Peyer's patch (tissue), 4 donors: Measurements from ENCODE around the gene CCDC12. TPM values are rescaled to one million over a fixed set of nuclear protein-coding genes. Genes with fewer than 3 reads are reported as not detected.

ENCODE experiments used
- DNase-seq, 3 donors: peaks; one replicate each; pipeline ENCODE4 v3.0.0-alpha.2; 2017 to 2019
- H3K27ac ChIP-seq, 4 donors: fragments of 200-600 bp; sonication (generic); one replicate each; pipeline ENCODE4 v1.5.1; 2016 to 2019
- H3K27me3 ChIP-seq, 2 donors: fragments of 200-600 bp; sonication (generic); one replicate each; pipeline ENCODE4 v1.5.1; 2019
- H3K36me3 ChIP-seq, 3 donors: fragments of 200-600 bp; sonication (generic); one replicate each; pipeline ENCODE4 v1.5.1; 2016 to 2019
- H3K4me1 ChIP-seq, 4 donors: fragments of 200-600 bp; sonication (generic); one replicate each; pipeline ENCODE4 v1.5.1; 2016 to 2019
- H3K4me3 ChIP-seq, 4 donors: fragments of 200-600 bp; sonication (generic); 1 replicate in 3 of 4; 2 replicates in 1 of 4; pipeline ENCODE4 v1.5.1; 2016 to 2019; ENCODE audit warnings: mild to moderate bottlenecking in 1 of 4
- H3K9me3 ChIP-seq, 4 donors: fragments of 200-600 bp; sonication (generic); one replicate each; pipeline ENCODE4 v1.5.1; 2016 to 2019; ENCODE audit warnings: mild to moderate bottlenecking in 1 of 4
- POLR2A ChIP-seq, 2 donors: fragments of 450-650 bp; IDR thresholded peaks; one replicate each; pipeline ENCODE4 v1.5.1; 2017; ENCODE audit warnings: antibody characterized with exemption in 2 of 2, mild to moderate bottlenecking in 2 of 2, moderate library complexity in 2 of 2
- total RNA-seq, 4 donors: library from RNA; depleted of rRNA; stranded (reverse); fragments of >200 nt; gene quantifications; one replicate each; pipeline ENCODE4 v1.1.0, GENCODE V29; 2016
- TF ChIP-seq, protein P1 (sequence below), 6 experiments: fragments of 450-650 bp in 4 of 6; fragments of 200-600 bp in 2 of 6; sonication (generic) in 1 of 6; IDR thresholded peaks; one replicate each; pipeline ENCODE4 v1.5.1; 2017 to 2019; ENCODE audit warnings: antibody characterized with exemption in 6 of 6, mild to moderate bottlenecking in 3 of 6, moderate library complexity in 1 of 6

CCDC12 gene
- total RNA-seq, 4 donors from 2014 or later: 41.7 to 90.0 (median 59.2) TPM

DNA sequence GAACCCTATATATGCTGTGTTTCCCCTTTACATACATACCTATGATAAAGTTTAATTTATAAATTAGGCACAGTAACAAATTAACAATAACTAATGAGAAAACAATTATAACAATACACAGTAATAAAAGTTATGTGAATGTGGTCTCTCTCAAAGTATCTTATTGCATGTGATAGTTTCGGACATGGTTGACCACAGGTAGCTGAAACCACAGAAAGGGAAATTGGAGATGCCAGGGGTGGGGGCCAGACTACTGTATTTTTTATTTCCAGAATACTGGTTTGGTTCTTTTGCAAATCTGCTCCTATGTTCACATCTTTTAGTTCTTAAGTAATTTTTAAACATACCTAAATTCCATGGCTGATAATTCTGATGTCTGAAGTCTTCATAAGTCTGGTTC is 58.3 kb downstream of the CCDC12 start:
- Histone ChIP-seq H3K4me3 (no peak overlapping the region), H3K27ac (no peak overlapping the region), H3K4me1 (peaks cover 0 to 11% (median 0%) of the 10 kb centered on the region in 4 donors), H3K36me3 (peaks cover 0 to 68% (median 0%) of the 10 kb centered on the region in 3 donors), H3K9me3 (no peaks in the 10 kb centered on the region), H3K27me3 (no peaks in the 10 kb centered on the region)
- no peak for DNase-seq
- TF ChIP-seq, protein P1, sequence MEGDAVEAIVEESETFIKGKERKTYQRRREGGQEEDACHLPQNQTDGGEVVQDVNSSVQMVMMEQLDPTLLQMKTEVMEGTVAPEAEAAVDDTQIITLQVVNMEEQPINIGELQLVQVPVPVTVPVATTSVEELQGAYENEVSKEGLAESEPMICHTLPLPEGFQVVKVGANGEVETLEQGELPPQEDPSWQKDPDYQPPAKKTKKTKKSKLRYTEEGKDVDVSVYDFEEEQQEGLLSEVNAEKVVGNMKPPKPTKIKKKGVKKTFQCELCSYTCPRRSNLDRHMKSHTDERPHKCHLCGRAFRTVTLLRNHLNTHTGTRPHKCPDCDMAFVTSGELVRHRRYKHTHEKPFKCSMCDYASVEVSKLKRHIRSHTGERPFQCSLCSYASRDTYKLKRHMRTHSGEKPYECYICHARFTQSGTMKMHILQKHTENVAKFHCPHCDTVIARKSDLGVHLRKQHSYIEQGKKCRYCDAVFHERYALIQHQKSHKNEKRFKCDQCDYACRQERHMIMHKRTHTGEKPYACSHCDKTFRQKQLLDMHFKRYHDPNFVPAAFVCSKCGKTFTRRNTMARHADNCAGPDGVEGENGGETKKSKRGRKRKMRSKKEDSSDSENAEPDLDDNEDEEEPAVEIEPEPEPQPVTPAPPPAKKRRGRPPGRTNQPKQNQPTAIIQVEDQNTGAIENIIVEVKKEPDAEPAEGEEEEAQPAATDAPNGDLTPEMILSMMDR (IDR thresholded peaks at IDR 0.05): no peak
- no peak for TF ChIP-seq POLR2A (IDR thresholded peaks at IDR 0.05)

DNA sequence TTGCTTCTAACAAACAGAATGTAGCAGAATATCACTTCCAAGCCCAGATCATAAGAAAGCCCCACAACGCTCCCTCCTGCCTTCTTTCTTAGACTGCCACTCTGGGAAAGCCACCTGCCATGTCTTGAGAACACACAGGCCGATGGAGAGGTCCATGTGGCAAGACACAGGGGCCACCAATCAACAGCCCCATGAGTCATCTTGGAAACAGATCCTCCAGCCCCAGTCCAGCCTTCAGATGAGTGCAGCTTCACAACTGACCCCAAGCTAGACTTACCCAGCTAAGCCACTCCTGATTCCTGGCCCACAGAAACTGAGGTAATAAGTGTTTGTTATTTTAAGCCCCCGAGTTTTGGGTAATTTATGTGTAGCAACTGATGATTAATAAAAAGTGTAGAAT is 59.3 kb downstream of the CCDC12 start:
- DNase-seq: peak in 1 of 3 donors; percentile 22
- Histone ChIP-seq H3K9me3 (no peaks in the 10 kb centered on the region), H3K4me1 (peaks cover 0 to 12% (median 0%) of the 10 kb centered on the region in 4 donors), H3K36me3 (peaks cover 0 to 58% (median 0%) of the 10 kb centered on the region in 3 donors), H3K4me3 (no peak overlapping the region), H3K27ac (no peak overlapping the region), H3K27me3 (no peaks in the 10 kb centered on the region)
- TF ChIP-seq, protein P1 (IDR thresholded peaks at IDR 0.05): no peak
- TF ChIP-seq POLR2A (IDR thresholded peaks at IDR 0.05): no peak

DNA sequence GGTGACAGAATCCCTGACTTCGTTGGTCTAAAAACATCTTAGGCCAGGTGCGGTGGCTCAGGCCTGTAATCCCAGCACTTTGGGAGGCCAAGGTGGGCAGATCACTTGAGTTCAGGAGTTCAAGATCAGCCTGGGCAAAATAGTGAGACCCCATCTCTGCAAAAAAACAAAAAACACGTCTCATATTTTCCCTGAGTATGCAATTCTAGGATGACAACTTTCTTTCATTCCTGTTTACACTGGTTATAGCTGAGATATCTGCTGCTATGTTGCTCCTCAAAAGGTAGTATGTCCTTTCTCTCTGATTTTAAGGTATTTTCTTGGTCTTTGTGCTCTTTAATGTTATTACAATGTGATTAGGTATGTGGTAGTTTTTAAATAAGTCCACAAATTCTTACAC is 59.7 kb downstream of the CCDC12 start:
- Histone ChIP-seq H3K9me3 (no peaks in the 10 kb centered on the region), H3K4me3 (no peak overlapping the region), H3K27me3 (no peaks in the 10 kb centered on the region), H3K4me1 (peaks cover 0 to 12% (median 0%) of the 10 kb centered on the region in 4 donors), H3K36me3 (peaks cover 0 to 54% (median 0%) of the 10 kb centered on the region in 3 donors), H3K27ac (no peak overlapping the region)
- TF ChIP-seq, protein P1 (IDR thresholded peaks at IDR 0.05): no peak
- TF ChIP-seq POLR2A (IDR thresholded peaks at IDR 0.05): no peak
- no peak for DNase-seq

DNA sequence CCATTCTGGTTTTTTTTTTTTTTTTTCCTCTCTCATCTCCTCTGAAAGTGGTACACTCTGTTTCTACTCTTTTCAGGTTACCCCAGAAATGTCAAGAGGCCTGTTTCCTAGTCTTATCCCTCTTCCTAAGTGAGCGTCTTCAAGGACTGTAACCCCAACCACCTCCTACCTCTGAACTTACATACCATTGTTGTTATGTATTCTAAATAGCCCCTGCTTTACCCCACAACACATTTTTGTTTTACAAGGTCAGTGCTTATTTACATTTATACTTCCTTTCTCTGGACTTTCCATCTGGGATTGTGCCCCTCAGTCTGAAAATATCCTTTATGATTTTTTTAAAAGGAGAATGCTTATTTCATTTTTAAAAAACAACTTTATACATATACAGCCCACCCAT is 60.3 kb downstream of the CCDC12 start:
- Histone ChIP-seq H3K4me1 (peaks cover 0 to 12% (median 0%) of the 10 kb centered on the region in 4 donors), H3K27me3 (no peaks in the 10 kb centered on the region), H3K9me3 (no peaks in the 10 kb centered on the region), H3K36me3 (peaks cover 0 to 48% (median 0%) of the 10 kb centered on the region in 3 donors), H3K27ac (no peak overlapping the region), H3K4me3 (no peak overlapping the region)
- TF ChIP-seq POLR2A (IDR thresholded peaks at IDR 0.05): no peak
- TF ChIP-seq, protein P1 (IDR thresholded peaks at IDR 0.05): no peak
- no peak for DNase-seq

DNA sequence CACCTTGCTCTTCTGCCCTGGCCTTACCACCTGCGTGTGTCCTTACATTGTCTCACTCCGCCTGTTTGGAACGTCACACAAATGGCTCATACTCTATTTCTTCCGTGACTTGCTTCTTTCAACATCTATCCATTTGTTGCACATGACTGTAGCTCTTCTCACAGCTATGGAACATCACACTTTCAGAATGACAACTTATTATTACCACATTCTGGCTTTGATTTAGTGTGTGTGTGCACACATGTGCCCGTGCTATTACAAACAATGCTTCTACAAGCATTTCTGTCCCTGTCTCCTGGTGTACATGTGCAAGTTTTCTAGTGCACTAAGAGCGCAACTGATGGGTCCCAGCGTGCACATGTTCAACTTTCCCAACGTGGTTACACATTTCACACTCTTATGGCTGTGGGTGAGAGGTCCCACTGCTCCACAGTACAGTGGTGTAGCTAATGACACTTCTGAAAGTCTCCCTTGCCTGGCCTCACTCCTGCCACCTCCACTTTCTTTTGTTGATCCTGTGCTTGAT is 61.2 kb downstream of the CCDC12 start:
- H3K27ac ChIP-seq: no peak overlapping the region
- TF ChIP-seq POLR2A (IDR thresholded peaks at IDR 0.05): no peak
- TF ChIP-seq, protein P1 (IDR thresholded peaks at IDR 0.05): no peak

More for the DNA sequence above, 61.2 kb downstream of the CCDC12 start:
- no peaks in the 10 kb centered on the region for H3K27me3 ChIP-seq
- H3K36me3 ChIP-seq: peaks cover 0 to 39% (median 0%) of the 10 kb centered on the region in 3 donors
- peak in 1 of 3 donors; percentile 9 for DNase-seq
- H3K4me3 ChIP-seq: no peak overlapping the region
- H3K4me1 ChIP-seq: peaks cover 0 to 12% (median 0%) of the 10 kb centered on the region in 4 donors
- H3K9me3 ChIP-seq: no peaks in the 10 kb centered on the region
